ENCODE measurements around the gene TPGS1. TPM values are rescaled to one million over a fixed set of nuclear protein-coding genes. Genes with fewer than 3 reads are reported as not detected.

Gene TPGS1
- total and polyA plus RNA-seq, 2 donors (not counting 3 experiments of a cell fraction or from before 2014, with no cell fraction given) = 20.9 to 24.7 TPM

DNA sequence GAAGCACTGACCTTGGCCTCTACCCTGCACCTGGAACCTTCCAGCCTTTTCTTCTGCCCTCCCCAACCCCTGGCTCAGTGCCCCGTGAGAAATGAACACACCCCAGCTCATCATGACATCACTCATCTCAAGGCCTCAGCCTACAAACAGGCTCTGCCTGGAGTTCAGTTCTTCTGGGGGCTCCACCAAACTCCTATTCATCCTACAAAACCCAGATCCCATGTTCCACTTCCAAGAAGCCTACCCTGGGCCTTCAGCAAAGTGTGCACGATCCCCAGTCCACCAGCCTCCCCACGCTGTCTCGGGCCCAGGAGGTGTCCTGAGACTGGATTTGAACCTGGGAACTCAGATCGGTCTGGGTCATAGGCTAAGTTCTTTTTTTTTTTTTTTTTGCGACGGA lies 37.5 kb upstream of the TPGS1 start:
- Histone ChIP-seq H4K20me1 (replicated peaks; ENCODE audit: control insufficient read depth, extremely low read depth, insufficient read depth, low read length) (no peaks in the 10 kb centered on the region), H3K4me3 (replicated peaks in 1 of 3; ENCODE audit: insufficient read depth in 1 of 3, low read depth in 1 of 3, low read length in 3 of 3) (no peak overlapping the region), H3K79me2 (ENCODE audit: control insufficient read depth, insufficient read depth, low read length) (no peaks in the 10 kb centered on the region), H3K9ac (replicated peaks; ENCODE audit: extremely low read depth, insufficient read depth, low read length) (no peak overlapping the region), H3K27ac (ENCODE audit: insufficient read depth, low read depth, low read length) (no peak overlapping the region), H3K9me1 (replicated peaks; ENCODE audit: control insufficient read depth, extremely low read depth, insufficient read depth, low read length) (no peaks in the 10 kb centered on the region), H3K4me2 (ENCODE audit: insufficient read depth, low read length) (no peak overlapping the region), H3K4me1 (ENCODE audit: control insufficient read depth, extremely low read depth, insufficient read depth, low read length) (no peaks in the 10 kb centered on the region), H2AFZ (ENCODE audit: low read depth, low read length) (no peak overlapping the region), H3K27me3 (ENCODE audit: control insufficient read depth in 2 of 2, insufficient read depth in 2 of 2, low read length in 2 of 2) (no peaks in the 10 kb centered on the region), H3K9me3 (replicated peaks; ENCODE audit: control insufficient read depth, insufficient read depth, low read length) (no peaks in the 10 kb centered on the region), H3K36me3 (ENCODE audit: control insufficient read depth in 2 of 2, extremely low read depth in 1 of 2, insufficient read depth in 2 of 2, low read length in 2 of 2) (no peaks in the 10 kb centered on the region)
- POLR2A ChIA-PET = no interaction called here
- BruUV-seq (replicated peaks) = no TSS peak
- dilution Hi-C loops (cut with MboI; ENCODE audit: extremely low pct_ligation_motif_present, low sequenced_read_pairs) = no loop called here
- CTCF ChIA-PET = interaction anchor here (1.2 kb wide), 1 partner anchor 86 kb away, joined by 3 read pairs; no protein-coding TSS in a partner anchor
- intact Hi-C loops (cut with micrococcal nuclease) = no loop called here
- no peak for FAIRE-seq
- no peak for DNase-seq (ENCODE audit: low read depth, low spot score)
- TF ChIP-seq, protein P1, sequence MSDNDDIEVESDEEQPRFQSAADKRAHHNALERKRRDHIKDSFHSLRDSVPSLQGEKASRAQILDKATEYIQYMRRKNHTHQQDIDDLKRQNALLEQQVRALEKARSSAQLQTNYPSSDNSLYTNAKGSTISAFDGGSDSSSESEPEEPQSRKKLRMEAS (IDR thresholded peaks at IDR 0.05; ENCODE audit: insufficient read depth, insufficient read length) = no peak
- TF ChIP-seq EZH2 (IDR thresholded peaks at IDR 0.05; ENCODE audit: borderline replicate concordance, low read depth, low read length, severe bottlenecking) (no peak), GATA2 (IDR thresholded peaks at IDR 0.05; ENCODE audit: insufficient read depth, insufficient read length, low read depth, low read length) (no peak), FOS (IDR thresholded peaks at IDR 0.05; ENCODE audit: borderline replicate concordance, insufficient read depth, low read length) (no peak), MYC (IDR thresholded peaks at IDR 0.05; ENCODE audit: low read depth, low read length) (no peak), POLR2AphosphoS5 (IDR thresholded peaks at IDR 0.05; ENCODE audit: insufficient read depth, low read depth, low read length) (no peak), JUN (IDR thresholded peaks at IDR 0.05; ENCODE audit: borderline replicate concordance, insufficient read depth, insufficient read length, low read depth) (no peak), POLR2A (IDR thresholded peaks at IDR 0.05; ENCODE audit: low read depth, low read length) (no peak)
- TF ChIP-seq, protein P2, sequence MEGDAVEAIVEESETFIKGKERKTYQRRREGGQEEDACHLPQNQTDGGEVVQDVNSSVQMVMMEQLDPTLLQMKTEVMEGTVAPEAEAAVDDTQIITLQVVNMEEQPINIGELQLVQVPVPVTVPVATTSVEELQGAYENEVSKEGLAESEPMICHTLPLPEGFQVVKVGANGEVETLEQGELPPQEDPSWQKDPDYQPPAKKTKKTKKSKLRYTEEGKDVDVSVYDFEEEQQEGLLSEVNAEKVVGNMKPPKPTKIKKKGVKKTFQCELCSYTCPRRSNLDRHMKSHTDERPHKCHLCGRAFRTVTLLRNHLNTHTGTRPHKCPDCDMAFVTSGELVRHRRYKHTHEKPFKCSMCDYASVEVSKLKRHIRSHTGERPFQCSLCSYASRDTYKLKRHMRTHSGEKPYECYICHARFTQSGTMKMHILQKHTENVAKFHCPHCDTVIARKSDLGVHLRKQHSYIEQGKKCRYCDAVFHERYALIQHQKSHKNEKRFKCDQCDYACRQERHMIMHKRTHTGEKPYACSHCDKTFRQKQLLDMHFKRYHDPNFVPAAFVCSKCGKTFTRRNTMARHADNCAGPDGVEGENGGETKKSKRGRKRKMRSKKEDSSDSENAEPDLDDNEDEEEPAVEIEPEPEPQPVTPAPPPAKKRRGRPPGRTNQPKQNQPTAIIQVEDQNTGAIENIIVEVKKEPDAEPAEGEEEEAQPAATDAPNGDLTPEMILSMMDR (IDR thresholded peaks at IDR 0.05; ENCODE audit: extremely low read depth in 1 of 2, insufficient read depth in 1 of 2, low read depth in 1 of 2, low read length in 2 of 2) = no peak

Measured in endothelial cell of umbilical vein (primary cell).